ENCODE data around the gene CASZ1. TPM values are rescaled to one million over a fixed set of nuclear protein-coding genes. Genes with fewer than 3 reads are reported as not detected.
A peak's percentile ranks its signal among the peaks of the same experiment; 100 is the strongest.

Gene CASZ1
- total RNA-seq, 4 donors from 2014 or later, result 13.1 to 33.7 (median 20.9) TPM

DNA sequence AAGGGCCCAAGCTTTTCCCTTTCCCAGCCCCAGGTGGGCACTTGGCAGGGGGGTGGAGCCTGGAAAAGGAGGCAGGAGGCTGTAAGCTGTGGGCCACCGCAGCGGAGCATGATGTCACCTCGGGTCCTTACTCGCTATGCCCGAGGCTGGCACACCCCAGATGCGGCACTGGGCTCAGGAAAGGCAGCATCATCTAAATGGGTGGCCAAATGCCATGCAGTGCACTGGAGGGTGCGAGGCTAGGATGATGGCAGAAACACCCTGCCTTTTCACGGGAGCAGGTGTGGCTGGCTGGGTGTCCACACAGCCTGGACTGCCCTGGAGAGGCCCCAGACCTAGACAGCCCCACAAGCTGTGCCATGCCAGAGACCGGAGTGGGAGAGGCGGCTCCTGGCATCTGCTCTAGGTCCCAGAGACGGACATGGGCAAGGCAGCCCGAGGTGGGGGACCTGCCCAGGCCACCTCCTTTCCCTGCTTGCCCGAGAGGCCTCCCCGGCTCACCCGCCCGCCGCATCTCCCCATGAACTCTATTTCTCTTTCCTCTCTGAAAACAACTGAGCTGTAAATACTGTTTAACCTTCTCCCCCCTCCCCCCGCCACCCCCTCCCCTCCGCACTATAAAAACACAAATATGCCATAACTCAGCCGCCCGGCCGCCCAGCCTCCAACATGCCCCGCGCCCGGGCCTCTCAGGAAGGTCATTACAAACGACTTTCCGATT, 124.7 kb downstream of the CASZ1 start:
- Histone ChIP-seq H3K9me3 (no peaks in the 10 kb centered on the region), H3K36me3 (peaks cover 0 to 9% (median 0%) of the 10 kb centered on the region in 3 donors), H3K27me3 (no peaks in the 10 kb centered on the region), H3K4me3 (no peak overlapping the region), H3K27ac (peak overlapping the region in 3 of 4 donors; percentile 57 to 79 (median 69)), H3K4me1 (peaks cover 4 to 98% (median 13%) of the 10 kb centered on the region in 3 donors)
- no peak for DNase-seq
- WGBS, 2 donors, result 60 to 69% methylated on average over 14 to 18 of the region's 27 CpGs
- TF ChIP-seq POLR2A (IDR thresholded peaks at IDR 0.05), result no peak
- TF ChIP-seq, protein P1, sequence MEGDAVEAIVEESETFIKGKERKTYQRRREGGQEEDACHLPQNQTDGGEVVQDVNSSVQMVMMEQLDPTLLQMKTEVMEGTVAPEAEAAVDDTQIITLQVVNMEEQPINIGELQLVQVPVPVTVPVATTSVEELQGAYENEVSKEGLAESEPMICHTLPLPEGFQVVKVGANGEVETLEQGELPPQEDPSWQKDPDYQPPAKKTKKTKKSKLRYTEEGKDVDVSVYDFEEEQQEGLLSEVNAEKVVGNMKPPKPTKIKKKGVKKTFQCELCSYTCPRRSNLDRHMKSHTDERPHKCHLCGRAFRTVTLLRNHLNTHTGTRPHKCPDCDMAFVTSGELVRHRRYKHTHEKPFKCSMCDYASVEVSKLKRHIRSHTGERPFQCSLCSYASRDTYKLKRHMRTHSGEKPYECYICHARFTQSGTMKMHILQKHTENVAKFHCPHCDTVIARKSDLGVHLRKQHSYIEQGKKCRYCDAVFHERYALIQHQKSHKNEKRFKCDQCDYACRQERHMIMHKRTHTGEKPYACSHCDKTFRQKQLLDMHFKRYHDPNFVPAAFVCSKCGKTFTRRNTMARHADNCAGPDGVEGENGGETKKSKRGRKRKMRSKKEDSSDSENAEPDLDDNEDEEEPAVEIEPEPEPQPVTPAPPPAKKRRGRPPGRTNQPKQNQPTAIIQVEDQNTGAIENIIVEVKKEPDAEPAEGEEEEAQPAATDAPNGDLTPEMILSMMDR (IDR thresholded peaks at IDR 0.05), result no peak
- intact Hi-C loops (cut with DNase I), result no loop called here

- no peaks in the 10 kb centered on the region for H3K27me3 ChIP-seq
- H3K4me3 ChIP-seq, result no peak overlapping the region
- H3K9me3 ChIP-seq, result no peaks in the 10 kb centered on the region
- DNase-seq, result no peak
- 48 to 52% methylated on average over 15 of the region's 18 CpGs for WGBS, 2 donors
- intact Hi-C loops (cut with DNase I), result no loop called here
- H3K36me3 ChIP-seq, result peaks cover 0 to 9% (median 0%) of the 10 kb centered on the region in 3 donors
- H3K27ac ChIP-seq, result peak overlapping the region in 3 of 4 donors; percentile 57 to 79 (median 69)
- H3K4me1 ChIP-seq, result peaks cover 6 to 98% (median 13%) of the 10 kb centered on the region in 3 donors
- TF ChIP-seq, protein P1 (IDR thresholded peaks at IDR 0.05), result no peak
- no peak for TF ChIP-seq POLR2A (IDR thresholded peaks at IDR 0.05)
Observed at GRCh38 chr1:10671090-10671489, 125.4 kb downstream of the CASZ1 start.

- H3K4me1 ChIP-seq, result peaks cover 6 to 98% (median 13%) of the 10 kb centered on the region in 3 donors
- 80 to 90% methylated on average over 2 to 5 of the region's 10 CpGs for WGBS, 2 donors
- H3K36me3 ChIP-seq, result peaks cover 0 to 17% (median 3%) of the 10 kb centered on the region in 3 donors
- TF ChIP-seq, protein P1 (IDR thresholded peaks at IDR 0.05), result no peak
- TF ChIP-seq POLR2A (IDR thresholded peaks at IDR 0.05), result no peak
- no peak for DNase-seq
- H3K27me3 ChIP-seq, result no peaks in the 10 kb centered on the region
- no peak overlapping the region for H3K4me3 ChIP-seq
- intact Hi-C loops (cut with DNase I), result no loop called here
- H3K27ac ChIP-seq, result peak overlapping the region; percentile 24 to 79 (median 60)
- H3K9me3 ChIP-seq, result no peaks in the 10 kb centered on the region
Observed at GRCh38 chr1:10670190-10670589, 126.3 kb downstream of the CASZ1 start.

- no peak overlapping the region for H3K4me3 ChIP-seq
- peaks cover 0 to 23% (median 10%) of the 10 kb centered on the region in 3 donors for H3K36me3 ChIP-seq
- H3K9me3 ChIP-seq, result no peaks in the 10 kb centered on the region
- H3K27ac ChIP-seq, result peak overlapping the region in 3 of 4 donors; percentile 50 to 79 (median 69)
- TF ChIP-seq, protein P1 (IDR thresholded peaks at IDR 0.05), result no peak
- TF ChIP-seq POLR2A (IDR thresholded peaks at IDR 0.05), result no peak
- intact Hi-C loops (cut with DNase I), result no loop called here
- H3K27me3 ChIP-seq, result no peaks in the 10 kb centered on the region
- WGBS, 2 donors, result 60% methylated on average over 2 of the region's 12 CpGs; no CpG with 5 or more reads in 1 of the 2 donors
- H3K4me1 ChIP-seq, result peaks cover 6 to 98% (median 13%) of the 10 kb centered on the region in 3 donors
- no peak for DNase-seq
Observed at GRCh38 chr1:10669570-10669969, 126.9 kb downstream of the CASZ1 start.

Data from esophagus squamous epithelium (tissue), 5 donors.